LNCaP clone FGC (cell line): ENCODE data around the gene ITGA5.

ENCODE experiments used
- DNase-seq: peaks from one replicate; pipeline ENCODE4 v3.0.0-alpha.2; 2011; ENCODE audit warnings: low read depth
- H3K4me3 ChIP-seq: 2 replicates; pipeline ENCODE4 v1.5.1; 2011; ENCODE audit warnings: mild to moderate bottlenecking, low read depth, low read length, control low read depth
- CTCF ChIP-seq: IDR thresholded peaks from 2 replicates; pipeline ENCODE4 v1.5.1; 2012; ENCODE audit warnings: mild to moderate bottlenecking; ENCODE audit not compliant: control insufficient read depth, insufficient read depth; ENCODE audit errors: extremely low read depth

Gene ITGA5

GRCh38 chr12:54417712-54418440 lies 1.2 kb downstream of the ITGA5 start:
- peak overlapping the region; percentile 75 for H3K4me3 ChIP-seq
- no peak for DNase-seq

DNA sequence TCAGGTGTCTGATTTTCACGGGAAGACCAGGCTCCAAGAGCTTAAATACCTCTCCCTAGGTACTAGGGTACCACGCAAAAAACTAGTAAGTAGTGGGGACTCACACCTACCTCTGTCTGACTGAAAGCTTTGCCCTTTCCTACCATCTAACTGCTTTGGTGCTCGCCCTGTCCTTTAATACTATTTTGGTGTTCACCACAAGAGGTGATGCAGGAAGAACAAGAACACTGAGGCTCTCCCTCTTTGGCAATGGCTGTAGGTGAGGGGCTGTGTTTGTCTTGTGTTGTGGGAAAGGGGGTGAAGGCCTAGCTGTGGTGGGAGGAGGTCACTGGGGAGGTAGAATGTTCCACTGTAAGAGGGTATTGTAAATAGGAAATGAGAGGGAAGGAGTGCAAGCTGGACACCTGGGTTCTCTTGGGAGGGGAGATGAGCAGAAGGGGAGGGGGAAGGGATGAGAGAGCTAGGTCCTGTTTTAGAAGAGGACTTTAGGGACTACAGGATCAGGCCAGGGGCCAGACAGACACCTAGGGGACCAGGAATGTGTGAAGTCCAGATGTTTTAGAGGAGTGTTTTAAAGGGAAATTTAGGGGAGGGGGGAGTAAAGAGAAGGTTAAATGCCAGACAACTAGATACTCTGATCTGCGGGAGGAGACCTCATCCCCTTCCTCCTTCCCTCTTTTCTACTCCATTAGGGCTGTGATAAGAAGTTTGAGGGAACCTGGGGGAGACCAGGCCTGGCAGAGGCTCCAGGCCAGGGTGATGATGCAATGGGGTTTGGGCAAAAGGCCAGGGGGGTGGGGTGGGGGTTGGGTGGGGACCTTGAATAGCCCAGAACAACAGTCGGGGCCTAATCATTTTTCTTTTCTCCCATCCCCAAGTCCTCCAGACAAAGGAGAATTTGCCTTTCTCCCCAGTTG lies 2.1 kb downstream of the ITGA5 start:
- H3K4me3 ChIP-seq: no peak overlapping the region
- no peak for DNase-seq
- TF ChIP-seq CTCF: no peak

More at GRCh38 chr12:54417712-54418440, 1.2 kb downstream of the ITGA5 start:
- TF ChIP-seq CTCF: no peak

GRCh38 chr12:54415221-54415929 lies 3.7 kb downstream of the ITGA5 start:
- no peak for DNase-seq
- no peak overlapping the region for H3K4me3 ChIP-seq
- TF ChIP-seq CTCF: no peak

DNA sequence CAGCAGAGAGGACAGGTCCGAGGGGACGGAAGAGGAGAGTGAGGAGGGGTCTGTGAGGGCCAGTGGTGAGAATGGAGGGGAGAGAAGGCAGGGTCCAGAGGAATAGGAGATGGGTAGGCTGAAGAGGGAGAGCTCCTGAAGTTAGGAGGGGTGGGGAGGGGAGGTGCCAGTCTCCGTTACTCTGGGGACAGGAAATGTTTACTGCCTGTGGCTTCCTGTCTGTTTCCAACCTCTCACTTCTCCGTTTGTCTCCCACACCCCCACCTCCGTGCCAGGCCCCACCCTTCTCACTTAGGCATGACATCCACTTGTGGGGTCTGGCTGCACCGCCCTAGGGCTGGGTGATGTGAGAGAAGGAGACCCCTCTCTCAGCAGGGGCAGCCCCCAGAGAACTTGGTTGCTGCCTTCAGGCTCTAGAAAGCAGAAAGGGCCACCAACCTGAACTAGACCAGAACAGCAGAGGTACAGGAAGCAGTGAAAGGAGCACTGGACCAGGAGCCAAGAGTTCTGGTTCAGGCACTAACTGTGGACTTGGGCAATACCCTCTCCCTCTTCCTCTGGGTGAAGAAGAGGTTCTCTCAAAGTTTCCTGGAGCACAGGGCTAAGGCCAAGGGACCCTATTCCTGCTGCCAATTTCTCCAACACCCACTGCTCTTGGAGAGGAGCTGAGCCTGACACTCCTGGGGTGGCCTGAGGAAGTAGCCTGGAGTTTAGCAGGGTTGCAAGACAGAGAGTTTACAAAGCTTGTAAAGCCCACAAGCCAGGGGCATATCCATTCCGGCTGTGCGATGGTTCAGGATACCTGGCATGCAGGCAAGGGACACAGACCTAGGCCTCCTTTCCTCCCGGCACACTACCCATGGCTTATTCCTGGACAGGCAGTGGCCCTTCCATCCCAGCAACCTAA lies 5.5 kb downstream of the ITGA5 start:
- DNase-seq: no peak
- TF ChIP-seq CTCF: no peak
- no peak overlapping the region for H3K4me3 ChIP-seq

DNA sequence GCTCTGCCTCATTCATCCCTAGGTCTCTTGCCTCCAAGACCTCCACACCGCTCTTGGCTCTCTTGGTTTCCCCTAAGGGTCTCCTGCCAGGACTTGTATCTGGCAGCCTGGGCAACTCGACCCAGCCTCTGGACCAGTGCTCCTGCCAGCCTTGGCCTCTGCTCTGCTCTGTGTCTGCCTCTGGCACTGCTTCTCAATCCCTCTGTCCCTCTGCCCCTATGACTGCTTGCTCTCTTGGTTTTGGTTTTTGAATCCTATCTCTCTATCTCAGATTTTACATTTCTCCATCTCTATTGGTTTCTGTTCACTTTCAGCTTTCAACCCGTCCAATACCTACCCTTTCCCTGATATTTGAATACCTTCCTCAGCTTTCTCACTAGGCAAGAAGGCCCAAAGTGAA lies 6.3 kb downstream of the ITGA5 start:
- TF ChIP-seq CTCF: no peak
- no peak for DNase-seq
- no peak overlapping the region for H3K4me3 ChIP-seq

DNA sequence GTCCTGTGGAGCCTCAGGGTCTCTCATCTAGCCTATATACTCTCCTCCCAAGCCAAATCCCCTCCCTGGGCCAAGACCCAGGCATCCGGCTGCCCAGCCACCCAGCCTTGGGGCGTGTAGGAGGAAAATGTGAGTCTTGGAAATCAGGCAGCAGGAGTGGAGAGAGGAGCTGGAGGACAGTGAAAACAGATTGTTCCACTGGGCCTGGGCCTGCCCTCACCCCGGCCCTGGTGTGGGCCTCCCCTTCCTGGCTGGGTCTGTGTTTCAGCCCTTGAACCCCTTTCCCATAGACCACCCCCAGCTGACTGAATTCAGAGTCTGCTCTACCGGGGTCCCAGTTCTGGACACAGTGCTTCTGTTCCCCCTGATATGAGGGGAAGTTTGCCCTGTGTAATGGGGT lies 6.7 kb downstream of the ITGA5 start:
- TF ChIP-seq CTCF: no peak
- DNase-seq: no peak
- no peak overlapping the region for H3K4me3 ChIP-seq
